Measurements from ENCODE around the gene KIF3C.
A peak's percentile ranks its signal among the peaks of the same experiment; 100 is the strongest.
"Not testable (repeated sequence)": the region's sequence is repeated elsewhere in the genome, so short reads cannot be mapped to it uniquely, and the experiment has no call there.

The KIF3C gene

DNA sequence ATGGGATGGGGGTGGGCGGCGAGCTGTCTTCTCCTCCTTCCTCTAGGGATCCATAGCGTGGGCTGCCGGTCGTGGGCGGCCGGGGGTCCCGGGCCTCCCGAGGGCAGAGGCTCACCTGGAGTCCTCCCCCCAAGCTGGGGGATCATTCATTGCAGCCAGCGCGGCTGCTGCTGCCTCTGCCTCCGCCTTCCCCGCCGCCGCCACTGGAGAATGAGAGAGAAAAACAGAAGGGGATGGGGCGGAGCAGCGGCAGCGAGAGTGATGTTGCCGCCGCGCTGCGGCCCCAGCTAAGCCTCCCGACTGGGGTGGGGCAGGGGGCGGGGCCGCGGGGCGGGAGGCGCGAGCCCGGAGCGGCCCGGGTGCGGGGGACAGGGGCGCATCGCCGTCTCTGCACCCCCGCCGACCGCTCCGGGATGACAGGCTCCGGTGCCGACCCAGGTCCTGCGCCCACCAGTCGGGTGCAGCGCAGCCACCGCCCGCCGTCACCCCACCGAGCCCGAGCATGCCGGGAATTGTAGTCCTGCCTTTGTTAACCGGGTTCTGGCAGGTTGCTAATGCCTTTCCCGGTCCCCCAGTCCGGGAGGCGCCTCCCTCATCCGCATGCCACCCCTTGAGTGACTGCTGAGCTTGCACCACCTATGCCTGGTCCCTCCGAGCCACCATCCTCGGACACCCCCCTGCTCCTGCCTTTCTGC is at the start of gene KIF3C:
Gene KIF3C, minus strand, starts transcription at position 225 of the 695 bp plus-strand sequence. CDS start 580 bp downstream, outside the sequence.
- peak; percentile 39 for DNase-seq (ENCODE audit: low spot score)

DNA sequence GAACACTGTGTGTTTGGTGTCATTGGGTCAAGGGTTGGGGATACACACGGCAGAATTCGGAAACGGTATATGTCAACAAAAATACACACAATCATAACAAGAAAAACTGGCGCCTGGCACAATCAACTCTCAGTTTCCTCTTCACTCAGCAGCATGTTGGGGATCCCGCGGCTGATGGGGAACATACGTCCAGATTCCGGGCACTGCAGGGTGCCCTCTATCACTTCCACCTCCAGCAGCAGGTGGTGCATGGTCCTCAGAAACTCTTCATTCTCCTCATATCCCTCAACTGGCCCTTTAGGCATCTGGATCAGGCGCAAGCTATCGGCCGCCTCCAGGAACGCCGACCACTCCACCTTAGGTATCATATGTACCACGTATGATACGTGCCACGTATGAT is 45.8 kb upstream of the KIF3C start:
- DNase-seq (ENCODE audit: low spot score), result not testable (repeated sequence)

DNA sequence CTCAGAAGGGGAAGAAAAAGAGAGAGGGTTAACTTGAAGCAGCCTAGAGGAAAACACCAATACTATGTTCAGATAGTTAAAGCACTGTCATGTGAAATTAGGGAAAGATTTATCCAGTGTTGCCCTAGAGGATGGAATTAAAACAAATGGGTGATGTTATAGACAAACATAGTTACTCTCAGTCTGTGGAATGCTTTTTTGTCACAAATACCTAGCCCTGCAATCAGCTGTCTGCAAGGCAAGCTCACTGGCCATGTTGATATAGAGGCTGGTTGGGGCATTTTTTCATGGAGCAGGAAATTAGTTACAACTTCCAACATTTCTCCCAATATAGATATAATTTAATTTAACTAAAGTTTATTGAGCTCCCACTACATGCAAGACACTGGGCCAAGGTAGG is 43.2 kb upstream of the KIF3C start:
- no peak for DNase-seq (ENCODE audit: low spot score)

DNA sequence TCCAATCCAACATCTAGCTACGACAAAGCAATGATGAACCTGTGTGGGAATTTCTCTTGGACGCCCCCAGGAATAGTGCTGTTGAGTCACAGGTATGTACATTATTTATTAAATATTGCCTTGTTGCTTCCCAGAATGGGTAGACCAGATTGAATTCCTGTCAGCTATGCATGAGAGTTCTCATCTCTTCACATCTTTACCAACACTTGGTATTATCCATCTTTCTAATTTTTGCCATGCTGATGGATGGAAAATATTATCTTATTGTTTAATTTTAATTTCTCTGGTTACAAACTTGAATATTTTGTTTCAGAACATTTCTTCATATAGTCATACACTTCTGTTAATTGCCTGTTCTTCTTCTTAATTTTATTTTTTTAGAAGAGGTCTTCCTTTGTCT is 42.0 kb upstream of the KIF3C start:
- no peak for DNase-seq (ENCODE audit: low spot score)

DNA sequence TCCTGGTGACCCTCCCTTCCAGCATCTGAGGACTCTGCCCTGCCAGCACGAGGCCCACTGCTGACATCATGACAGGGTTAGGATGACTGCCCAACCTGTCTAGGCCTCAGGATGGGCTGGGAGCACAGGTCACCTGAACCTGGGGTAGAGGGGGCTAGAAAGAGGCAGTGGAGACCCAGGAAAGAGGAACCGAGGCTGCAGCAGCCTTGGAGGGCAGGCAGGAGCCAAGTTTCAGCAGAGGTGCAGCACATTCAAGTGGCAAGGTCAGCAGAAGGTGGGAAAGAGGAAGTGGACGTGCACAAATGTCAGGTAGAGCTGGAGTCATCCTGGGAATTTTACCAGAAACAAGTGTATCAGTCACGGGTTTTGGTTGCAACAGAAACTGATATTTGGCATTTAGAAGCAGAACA is 37.9 kb upstream of the KIF3C start:
- no peak for DNase-seq (ENCODE audit: low spot score)

DNA sequence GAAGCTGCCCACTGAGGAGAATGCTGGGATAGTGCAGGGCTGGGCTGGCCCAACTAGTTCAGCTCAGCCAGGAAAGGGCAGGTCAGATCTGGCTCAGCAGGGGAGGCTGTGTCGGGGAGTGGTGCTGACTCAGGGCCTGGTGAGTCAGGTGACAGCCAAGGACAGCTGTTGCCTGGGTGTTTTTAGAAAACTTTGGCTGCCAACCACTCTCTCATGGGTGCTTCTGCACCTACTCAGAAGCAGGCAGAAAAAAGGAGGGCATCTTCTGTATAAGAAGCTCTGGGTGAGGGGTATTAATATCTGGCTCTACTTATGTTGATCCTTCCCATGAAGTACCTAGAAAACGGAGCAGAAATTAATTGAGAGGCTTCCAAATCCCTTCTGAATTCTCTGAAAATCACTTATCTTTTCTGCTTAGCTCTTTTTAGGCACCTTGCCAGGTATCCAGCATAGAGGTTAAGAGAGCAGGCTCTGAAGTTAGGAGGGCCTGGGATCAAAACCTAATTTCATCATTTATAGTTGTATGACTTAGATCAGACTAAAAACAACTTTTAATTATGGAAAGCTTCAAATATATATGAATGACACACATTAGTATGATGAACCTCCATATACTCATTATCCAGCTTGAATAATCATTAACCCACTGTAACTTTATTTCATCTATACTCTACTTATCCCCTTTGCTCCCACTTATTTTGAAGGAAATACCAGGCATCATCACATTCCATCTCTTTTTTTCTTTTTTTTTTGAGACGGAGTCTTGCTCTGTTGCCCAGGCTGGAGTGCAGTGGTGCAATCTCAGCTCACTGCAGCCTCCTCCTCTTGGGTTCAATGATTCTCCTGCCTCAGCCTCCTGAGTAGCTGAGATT is 36.1 kb upstream of the KIF3C start:
- peak; percentile 81 for DNase-seq (ENCODE audit: low spot score)

DNA sequence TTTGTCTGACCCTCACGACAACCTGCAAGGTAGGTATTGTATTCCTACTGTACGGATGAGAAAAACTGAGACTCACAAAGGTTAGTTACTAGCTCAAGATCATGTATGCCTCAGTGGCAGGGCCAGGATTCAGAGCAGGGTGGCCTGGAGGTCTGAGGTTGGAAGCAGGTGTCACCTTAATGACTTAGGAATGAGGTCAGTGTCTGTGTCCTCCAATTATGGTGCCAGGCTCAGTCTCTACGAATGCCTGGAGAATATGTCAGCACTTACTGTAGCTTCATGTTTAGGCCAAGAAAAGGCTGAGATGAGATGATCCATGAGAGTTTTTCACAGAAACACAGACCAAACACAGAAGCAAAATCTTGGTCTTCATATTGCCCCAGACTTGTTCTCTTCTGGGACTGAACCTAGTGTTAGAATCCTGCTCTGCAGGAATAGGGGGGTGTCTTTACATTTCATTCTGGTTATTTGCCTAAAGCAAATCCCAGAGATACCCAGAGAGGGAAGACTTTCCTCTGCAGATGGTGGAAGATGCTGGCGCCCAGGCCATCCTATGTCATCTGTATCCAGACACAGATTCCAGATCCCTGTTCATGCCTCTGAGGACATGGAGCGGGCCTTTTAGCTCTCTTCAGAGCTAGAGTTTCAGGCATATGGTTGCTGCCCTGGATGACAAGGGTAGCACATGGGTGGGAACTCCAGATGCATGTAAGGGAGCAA is 35.3 kb upstream of the KIF3C start:
- no peak for DNase-seq (ENCODE audit: low spot score)

DNA sequence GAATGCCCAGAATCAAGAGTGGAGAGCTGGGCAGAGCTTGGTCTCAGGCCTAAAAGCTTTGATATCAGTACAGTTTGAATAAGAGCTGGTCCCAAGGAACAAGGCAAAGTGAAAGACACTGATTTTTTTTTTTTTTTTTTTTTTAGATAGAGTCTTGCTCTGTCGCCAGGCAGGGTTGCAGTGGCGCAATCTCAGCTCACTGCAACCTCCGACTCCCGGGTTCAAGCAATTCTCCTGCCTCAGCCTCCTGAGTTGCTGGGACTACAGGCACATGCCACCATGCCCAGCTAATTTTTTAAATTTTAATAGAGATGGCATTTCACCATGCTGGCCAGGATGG is 34.4 kb upstream of the KIF3C start:
- DNase-seq (ENCODE audit: low spot score), result not testable (repeated sequence)

DNA sequence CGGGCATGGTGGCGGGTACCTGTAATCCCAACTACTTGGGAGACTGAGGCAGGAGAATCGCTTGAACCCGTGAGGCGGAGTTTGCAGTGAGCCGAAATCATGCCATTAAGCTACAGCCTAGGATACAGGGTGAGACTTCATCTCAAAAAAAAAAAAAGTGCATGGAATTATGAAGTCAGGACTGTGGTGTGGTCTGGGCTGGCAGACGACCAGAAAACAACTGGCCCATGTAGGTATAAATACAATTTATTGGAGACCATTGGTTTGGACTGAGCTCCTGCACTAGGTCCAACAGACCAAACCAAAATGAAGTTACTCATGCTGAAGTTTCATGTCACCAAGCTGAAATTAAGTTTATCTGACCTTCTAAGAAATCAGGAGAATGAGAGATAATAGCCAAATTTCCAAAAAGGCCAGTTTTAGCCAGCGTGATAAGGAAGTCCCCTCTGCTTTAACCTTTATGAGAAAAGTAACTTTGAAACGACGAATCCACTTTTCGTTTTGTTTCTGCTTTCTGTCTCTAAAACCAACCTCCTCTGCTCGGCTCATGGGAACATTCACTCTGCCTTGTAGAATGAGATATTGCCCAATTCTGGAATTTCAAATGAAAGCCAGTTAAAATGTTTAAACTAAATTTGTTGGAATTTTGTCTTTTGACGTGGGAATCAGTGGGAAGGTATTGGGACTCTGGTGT is 33.9 kb upstream of the KIF3C start:
- no peak for DNase-seq (ENCODE audit: low spot score)

DNA sequence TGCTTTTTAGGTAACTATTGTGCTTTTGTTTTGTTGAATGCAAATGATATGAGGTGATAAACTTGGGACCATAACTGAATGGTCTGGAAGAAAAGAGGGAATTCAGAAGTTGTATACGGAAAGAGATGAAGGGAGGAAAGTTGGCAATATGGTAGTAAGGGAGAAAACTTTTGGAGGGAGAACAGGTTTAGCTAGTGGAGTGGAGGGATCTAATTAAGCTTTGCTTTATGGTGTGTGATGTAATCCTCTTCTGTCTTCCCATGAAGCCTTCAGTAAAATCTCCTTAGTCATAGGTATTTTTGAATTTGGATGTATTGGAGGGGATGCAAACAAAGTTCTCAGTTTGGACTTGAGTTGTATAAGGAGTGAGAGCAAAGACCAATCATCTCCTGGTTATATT is 31.4 kb upstream of the KIF3C start:
- no peak for DNase-seq (ENCODE audit: low spot score)

DNA sequence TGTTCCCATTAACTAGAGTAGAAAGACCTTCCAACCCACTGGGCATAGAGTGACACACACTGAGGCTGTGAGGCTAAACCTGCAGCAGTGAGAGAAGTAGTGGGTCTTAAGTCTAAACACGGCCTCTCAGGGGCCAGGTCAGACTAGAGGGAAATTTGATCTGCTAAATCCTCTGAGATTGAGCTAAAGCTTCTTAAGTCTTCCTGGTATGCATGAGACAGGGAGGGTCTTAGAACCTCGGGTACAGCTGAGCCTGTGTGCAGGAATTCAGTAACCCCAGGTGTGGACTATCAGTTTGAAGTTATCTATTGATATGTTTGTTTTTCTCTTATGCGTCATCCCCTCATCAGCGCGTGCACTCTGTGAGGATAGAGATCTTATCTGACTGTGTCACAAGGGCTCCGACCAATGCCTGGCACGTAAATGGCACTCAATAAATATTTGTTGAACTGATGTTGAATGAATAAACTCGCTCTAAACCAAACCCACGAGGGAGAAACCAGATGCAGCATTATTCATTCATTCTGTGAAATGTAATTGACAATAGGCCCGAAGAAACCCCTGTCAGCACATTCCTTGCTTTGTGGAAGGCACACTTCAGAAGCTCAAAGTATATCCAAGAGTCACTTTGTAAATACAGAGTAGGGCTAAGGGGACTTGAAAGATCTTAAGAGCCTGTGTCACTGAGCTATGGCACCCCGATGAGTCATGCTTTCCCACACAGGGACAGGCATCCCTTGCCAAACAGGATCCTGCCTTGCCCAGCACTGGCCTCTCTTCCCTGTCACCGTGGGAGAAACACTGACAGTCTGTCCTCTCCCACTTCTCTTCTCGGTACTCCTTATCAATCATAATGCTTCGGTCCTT is 29.9 kb upstream of the KIF3C start:
- DNase-seq (ENCODE audit: low spot score), result peak; percentile 41

DNA sequence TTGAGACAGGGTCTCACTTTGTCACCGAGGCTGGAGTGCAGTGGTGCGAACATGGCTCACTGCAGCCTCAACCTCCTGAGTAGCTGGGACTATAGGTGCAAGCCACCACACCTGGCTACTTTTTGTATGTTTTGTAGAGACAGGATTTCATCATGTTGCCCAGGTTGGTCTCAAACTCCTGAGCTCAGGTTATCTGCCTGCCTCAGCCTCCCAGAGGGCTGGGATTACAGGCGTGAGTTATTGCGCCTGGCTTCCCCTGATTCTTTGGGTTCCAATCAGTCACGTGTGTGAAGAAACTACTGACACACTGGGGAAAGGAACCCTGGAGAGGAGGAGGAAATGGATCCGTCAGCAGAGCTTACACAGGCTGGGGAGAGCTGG is 29.3 kb upstream of the KIF3C start:
- DNase-seq (ENCODE audit: low spot score), result no peak

DNA sequence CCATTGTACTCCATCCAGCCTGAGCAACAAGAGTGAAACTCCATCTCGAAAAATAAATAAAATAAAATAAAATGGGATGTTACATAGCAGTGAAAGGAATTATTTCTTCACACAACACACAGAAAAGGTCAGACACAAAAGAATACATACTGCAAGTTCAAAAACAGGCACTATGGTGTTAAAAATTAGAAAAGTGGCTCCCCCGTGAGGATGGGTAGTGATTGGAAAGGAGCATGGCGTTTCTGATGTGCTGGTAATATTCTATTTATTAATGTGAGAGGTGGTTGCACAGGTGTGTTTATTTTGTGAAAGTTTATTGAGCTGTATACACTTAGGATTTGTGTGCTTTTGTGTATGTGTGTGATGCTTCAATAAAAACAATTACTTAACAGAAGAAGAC is 28.6 kb upstream of the KIF3C start:
- DNase-seq (ENCODE audit: low spot score), result no peak

DNA sequence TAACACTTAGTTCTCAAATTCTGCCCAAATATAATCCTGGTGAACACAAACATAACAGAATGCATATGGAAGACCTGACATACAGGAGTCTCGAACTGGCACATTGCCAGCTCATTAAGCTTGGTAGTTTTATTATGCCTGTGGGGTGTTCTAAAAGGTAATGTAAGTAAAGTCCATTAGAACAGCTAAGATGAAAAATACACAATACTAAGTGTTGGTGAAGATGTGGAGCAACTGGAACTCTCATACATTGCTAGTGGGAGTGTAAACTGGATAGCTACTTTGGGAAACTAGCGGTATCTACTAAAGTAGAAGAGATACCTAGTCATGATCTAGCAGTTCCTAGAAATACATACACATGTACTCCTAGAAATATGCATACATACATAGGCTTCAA is 27.3 kb upstream of the KIF3C start:
- DNase-seq (ENCODE audit: low spot score), result no peak

DNA sequence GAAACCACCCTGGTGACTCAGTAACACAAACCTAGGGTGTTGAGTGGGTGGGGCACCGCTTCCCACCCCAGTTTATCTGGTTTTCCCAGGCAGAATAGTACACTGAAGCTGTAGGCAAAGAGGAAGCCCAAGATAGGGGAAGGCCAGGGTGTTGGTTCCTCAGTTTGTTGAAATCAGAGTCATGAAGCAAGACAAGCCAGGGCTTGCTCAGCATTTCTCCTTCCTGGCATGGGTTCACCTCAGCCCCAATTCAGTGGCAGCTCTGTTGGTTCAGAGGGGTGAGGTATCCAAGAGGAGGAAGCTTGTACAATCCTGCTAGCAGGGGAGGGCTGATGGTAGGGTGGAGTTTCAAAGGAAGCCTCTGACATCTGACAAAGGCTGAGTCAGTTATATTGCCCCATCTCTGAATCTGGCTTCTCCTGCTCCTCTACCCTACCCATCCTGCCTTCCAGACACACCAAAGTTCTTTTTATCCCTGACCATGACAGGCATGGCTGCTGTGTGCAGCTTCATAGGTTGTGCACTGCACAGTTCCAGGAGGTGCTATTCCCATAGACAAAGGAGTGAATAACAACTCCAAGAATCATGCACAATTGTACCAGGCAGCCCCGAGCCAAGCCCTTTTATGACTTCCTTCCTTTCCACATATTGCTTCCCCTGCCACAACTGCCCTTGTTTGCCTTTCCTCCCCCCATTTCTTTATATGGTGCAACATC is 26.7 kb upstream of the KIF3C start:
- peak; percentile 71 for DNase-seq (ENCODE audit: low spot score)

DNA sequence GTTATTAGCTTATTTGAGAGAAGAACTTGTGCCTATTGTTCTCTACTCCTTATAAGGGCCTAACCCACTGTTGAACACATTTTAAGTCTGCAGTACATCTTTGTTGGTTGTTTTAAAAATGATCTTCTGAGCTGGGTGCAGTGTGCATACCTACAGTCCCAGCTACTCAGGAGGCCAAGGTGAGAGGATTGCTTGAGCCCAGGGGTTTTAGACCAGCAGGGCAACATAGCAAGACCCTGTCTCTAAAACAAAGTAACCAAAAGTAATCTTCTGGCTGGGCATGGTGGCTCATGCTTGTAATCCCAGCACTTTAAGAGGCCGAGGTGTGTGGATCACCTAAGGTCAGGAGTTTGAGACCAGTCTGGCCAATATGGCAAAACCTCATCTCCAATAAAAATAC is 25.8 kb upstream of the KIF3C start:
- no peak for DNase-seq (ENCODE audit: low spot score)

DNA sequence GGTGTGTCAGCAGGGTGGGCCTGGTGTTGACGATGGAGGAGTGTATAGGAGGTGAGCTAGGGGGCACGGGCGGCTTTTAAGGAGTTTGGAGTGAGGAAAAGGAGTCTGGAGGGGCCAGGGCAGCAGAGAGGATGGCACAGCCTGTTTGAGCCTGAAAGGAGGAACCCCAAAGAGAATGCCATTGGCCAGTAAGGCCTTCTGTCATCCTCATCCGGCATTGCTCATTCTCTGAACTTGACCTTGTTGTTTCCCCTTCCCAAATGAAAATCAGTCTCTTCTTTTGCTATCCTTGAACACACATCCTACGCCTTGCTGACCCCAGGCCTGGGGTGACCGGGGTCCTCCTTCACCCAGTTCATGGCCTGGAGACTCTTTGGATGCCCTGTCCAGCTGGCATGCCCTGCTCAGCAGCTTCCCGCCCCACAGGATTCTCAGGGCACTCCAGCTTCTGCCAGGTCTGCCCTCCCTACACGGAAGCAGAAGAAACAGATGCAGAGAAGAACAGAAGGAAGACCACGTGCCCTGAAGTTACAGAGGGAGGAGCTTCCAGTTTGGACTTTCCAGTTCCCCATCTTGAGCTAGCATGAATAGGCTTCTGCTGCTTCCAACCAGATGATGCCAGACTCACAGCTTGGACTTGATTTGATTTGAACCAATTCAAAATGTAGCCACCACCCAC is 20.5 kb upstream of the KIF3C start:
- DNase-seq (ENCODE audit: low spot score), result no peak

DNA sequence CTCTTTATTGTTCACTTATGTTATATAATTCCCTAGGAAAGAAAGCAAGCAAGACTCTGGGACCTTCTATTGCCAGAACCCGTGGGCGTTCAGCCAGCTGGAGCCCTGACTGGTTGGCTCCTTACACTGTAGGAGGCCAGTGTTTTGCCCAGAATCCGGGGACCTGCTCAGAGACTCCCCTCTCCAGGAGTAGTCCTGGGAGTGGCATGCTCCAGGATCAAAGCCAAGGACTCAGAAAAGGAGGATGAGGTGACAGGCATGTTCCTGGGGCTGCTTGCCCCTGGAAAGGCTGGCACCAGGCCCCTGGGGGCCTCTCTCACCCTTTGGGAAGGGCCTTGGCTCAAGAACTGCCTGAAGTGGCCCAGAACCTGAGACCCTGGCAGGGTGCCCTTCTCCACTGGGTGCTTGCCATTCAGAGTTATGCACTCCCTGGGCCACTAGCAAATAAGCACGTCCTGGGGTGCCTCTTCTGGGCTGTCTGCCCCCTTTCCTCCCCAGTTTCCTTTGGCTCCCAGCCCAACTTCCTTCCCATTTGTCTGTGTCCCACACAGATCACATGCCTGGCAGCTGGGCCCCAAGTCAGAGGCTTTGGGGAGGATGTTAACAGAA is 19.6 kb upstream of the KIF3C start:
- no peak for DNase-seq (ENCODE audit: low spot score)

DNA sequence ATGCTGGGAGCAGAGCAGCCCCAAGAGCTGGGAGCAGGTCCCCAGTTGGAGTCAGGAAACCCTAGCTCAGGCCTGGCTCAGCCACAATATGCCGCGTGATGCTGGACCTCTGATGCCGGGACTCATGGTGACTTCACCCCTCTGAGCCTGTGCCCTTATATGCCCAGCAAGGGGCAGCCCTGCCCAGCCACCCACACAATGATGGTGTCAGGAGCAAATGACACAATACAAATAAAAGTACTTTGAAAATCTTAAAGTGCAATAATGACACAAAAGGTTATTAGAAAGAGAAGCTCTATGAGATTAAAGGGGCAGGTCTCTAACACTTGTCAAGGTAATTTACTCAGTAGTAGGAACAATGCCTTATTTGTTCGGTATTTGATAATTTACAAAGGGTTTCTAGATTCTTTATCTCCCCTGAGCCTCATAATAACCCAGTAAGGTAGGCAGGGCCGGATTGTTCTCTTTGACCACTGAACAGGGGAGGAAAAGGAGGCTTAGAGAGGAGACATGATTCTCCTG is 18.3 kb upstream of the KIF3C start:
- DNase-seq (ENCODE audit: low spot score), result no peak
